Measurements from ENCODE around the gene FARP1. TPM values are rescaled to one million over a fixed set of nuclear protein-coding genes. Genes with fewer than 3 reads are reported as not detected.

The FARP1 gene
- total and polyA plus RNA-seq, 2 of the 13 experiments (the other 11 are each of a cell fraction or from before 2014, with no cell fraction given), result 70.6 to 126 TPM

DNA sequence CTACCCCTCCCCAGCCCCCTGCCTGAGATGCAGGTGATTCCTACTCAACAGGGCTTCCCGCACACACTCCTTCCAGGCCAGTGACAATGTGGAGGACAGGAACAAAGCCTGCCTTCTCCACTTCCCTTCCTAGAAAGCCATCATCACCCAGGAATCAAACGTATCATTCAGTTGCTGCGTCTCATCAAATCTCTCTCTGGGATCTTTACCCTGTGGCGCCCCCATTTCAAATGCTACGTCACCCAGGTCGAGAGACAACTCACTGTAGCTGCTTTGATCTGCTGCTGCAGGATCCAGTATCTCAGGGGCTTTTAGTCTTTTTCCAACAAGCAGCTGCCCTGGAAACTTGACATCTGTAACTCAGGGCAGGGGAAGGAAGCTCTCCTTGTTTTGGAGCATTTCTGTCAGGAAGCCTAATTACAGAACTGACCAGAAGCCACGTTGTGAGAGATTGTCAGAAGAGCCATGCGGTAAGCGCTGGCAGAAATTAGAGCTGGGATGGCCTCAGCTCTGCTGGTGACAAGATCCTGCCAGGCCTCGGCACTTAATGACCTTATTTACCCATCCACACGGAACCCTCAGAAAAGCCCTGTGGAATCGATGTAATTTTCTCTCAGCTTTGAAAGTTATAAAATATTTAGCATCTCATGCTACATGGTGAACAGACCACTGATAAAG is 293.5 kb downstream of the FARP1 start (continued):
- no peak for TF ChIP-seq SAFB2 (CRISPR knock-in tag; IDR thresholded peaks at IDR 0.05; ENCODE audit: borderline replicate concordance, low read depth)
- no peak for TF ChIP-seq ZFY (CRISPR knock-in tag; IDR thresholded peaks at IDR 0.05)
- no peak for TF ChIP-seq FOXM1 (CRISPR knock-in tag; IDR thresholded peaks at IDR 0.05)
- TF ChIP-seq, protein P1, sequence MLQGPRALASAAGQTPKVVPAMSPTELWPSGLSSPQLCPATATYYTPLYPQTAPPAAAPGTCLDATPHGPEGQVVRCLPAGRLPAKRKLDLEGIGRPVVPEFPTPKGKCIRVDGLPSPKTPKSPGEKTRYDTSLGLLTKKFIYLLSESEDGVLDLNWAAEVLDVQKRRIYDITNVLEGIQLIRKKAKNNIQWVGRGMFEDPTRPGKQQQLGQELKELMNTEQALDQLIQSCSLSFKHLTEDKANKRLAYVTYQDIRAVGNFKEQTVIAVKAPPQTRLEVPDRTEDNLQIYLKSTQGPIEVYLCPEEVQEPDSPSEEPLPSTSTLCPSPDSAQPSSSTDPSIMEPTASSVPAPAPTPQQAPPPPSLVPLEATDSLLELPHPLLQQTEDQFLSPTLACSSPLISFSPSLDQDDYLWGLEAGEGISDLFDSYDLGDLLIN (CRISPR knock-in tag; IDR thresholded peaks at IDR 0.05; ENCODE audit: borderline replicate concordance), result no peak
- TF ChIP-seq THAP11 (CRISPR knock-in tag; IDR thresholded peaks at IDR 0.05), result no peak

DNA sequence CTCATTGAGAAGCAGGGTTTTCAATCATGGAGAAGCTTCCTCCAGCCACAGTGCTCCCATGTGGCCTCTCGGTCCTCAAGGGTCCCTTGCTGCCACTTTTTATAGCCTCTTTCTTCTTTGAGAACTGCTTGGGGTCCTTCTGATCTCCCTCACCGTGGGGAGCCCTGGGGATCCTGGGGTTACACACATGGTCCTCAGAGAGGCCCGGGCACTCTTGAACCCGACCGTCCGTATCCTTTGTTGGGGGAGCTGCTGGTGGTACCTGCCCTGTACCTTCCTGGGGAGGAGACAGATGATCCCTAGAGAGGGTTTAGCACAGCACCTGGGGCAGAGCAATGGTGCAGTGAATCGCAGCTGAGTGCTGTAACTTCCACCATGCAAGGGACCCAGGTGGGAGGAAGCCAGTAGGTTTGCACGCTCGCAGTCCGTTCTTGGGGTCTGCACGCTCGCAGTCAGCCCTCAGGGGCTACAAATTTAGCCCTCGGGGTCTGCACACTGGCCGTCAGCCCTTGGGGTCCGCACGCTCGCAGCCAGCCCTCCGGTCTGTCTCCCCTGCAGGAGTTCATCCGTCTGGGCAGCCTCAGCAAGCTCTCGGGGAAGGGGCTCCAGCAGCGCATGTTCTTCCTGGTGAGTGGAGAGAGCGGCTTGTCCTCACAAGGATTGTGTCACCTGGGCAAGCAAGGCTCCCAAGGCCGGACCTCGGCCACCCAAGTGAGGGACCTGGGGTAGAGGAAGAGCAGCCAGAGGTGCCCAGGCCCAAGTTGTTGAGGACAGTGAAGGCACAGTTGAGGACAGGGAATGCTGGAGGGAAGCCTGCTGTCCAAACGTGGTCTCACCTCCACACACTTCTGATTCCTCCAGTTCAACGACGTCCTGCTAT is 295.6 kb downstream of the FARP1 start:
- Histone ChIP-seq H3K27ac (ENCODE audit: extremely low read length, insufficient read depth, low read length) (no peak overlapping the region), H3K4me1 (ENCODE audit: insufficient read depth, low read length) (no peaks in the 10 kb centered on the region), H3K27me3 (ENCODE audit: control insufficient read depth in 1 of 2, insufficient read depth in 2 of 2, low read length in 2 of 2) (no peaks in the 10 kb centered on the region), H3K9me3 (ENCODE audit: low read length) (no peaks in the 10 kb centered on the region), H4K20me1 (ENCODE audit: insufficient read depth, low read length) (no peaks in the 10 kb centered on the region), H3K9ac (ENCODE audit: insufficient read depth, low read depth, low read length) (no peak overlapping the region), H3K4me2 (ENCODE audit: low read depth, low read length) (no peak overlapping the region), H3K36me3 (replicated peaks in 1 of 2; ENCODE audit: control insufficient read depth in 1 of 2, insufficient read depth in 2 of 2, low read length in 2 of 2) (peaks cover 49 to 88% of the 10 kb centered on the region in 2 experiments), H3K79me2 (ENCODE audit: insufficient read depth, low read length) (no peaks in the 10 kb centered on the region), H3K4me3 (replicated peaks in 1 of 3; ENCODE audit: insufficient read depth in 1 of 3, low read depth in 2 of 3, low read length in 3 of 3) (no peak overlapping the region), H2AFZ (ENCODE audit: low read length) (no peak overlapping the region)
- ChIA-PET POLR2A (no interaction called here), CTCF (ENCODE audit: low intra/inter-chr PET ratio, low total read pairs) (no interaction called here)
- TF ChIP-seq SRSF1 (optimal IDR thresholded peaks at IDR 0.05; ENCODE audit: low read depth, low read length) (no peak), AGO2 (optimal IDR thresholded peaks at IDR 0.05; ENCODE audit: low read depth, low read length) (peak; percentile 31)
- intact Hi-C loops (cut with micrococcal nuclease; ENCODE audit: unreplicated experiment) (no loop called here), in situ Hi-C loops (cut with HindIII; ENCODE audit: extremely low pct_ligation_motif_present, low pct_unique_long_range_greater_than_20kb) (loop anchor here (25.0 kb wide), 1 partner anchor 576 kb away; no protein-coding TSS in a partner anchor)
- ATAC-seq (no peak; the same call in 2 of the 3 replicates), FAIRE-seq (no peak), DNase-seq (ENCODE audit: low spot score) (no peak)
- 95% methylated on average over 20 of the region's 27 CpGs for WGBS (ENCODE audit: low lambda C conversion rate)
- no TSS peak for BruUV-seq (replicated peaks)

All from HepG2 (cell line).